ENCODE measurements around the gene SMTN. TPM values are rescaled to one million over a fixed set of nuclear protein-coding genes. Genes with fewer than 3 reads are reported as not detected.

The SMTN gene
- total and polyA plus RNA-seq, 9 of the 15 experiments (the other 6 are each of a cell fraction or from before 2014, with no cell fraction given) = 2.5 to 41.1 (median 16.1) TPM

- Histone ChIP-seq H3K36me3 (ENCODE audit: control insufficient read depth, insufficient read depth, low read length) (no peaks in the 10 kb centered on the region), H3K27me3 (ENCODE audit: control insufficient read depth in 2 of 2, insufficient read depth in 2 of 2, low read length in 2 of 2) (no peaks in the 10 kb centered on the region), H3K9ac (ENCODE audit: insufficient read depth in 1 of 2, low read depth in 2 of 2, low read length in 2 of 2) (peak overlapping the region in 1 of 2 experiments; percentile 52; a peak in 1 of 4 replicates), H3K9me3 (replicated peaks; ENCODE audit: control insufficient read depth, insufficient read depth, low read depth, low read length) (no peaks in the 10 kb centered on the region), H3K4me3 (no peak overlapping the region), H3K9me1 (ENCODE audit: control insufficient read depth, insufficient read depth, low read length) (no peaks in the 10 kb centered on the region), H3K4me2 (ENCODE audit: insufficient read depth, low read length) (no peak overlapping the region; the same call in 1 of the 2 replicates), H3K79me2 (ENCODE audit: control insufficient read depth, insufficient read depth, low read length) (no peaks in the 10 kb centered on the region), H3K27ac (ENCODE audit: extremely low read depth, low read depth, low read length) (no peak overlapping the region), H3K4me1 (replicated peaks in 1 of 2; ENCODE audit: control insufficient read depth in 2 of 2, insufficient read depth in 2 of 2, low read length in 2 of 2) (peaks cover 10 to 11% of the 10 kb centered on the region in 2 experiments; a peak in 3 of 5 replicates), H4K20me1 (replicated peaks; ENCODE audit: control insufficient read depth, insufficient read depth, low read length) (no peaks in the 10 kb centered on the region), H2AFZ (ENCODE audit: low read depth, low read length) (0 out of 2 replicates have a peak overlapping the region, but pooled peaks have one; percentile 45)
- no peak for ATAC-seq
- no peak for DNase-seq (ENCODE audit: extremely low read depth in 1 of 4, low spot score in 3 of 4)
- in situ Hi-C loops (cut with MboI) (no loop called here), intact Hi-C loops (cut with micrococcal nuclease) (no loop called here)
- CTCF ChIA-PET (ENCODE audit: low intra/inter-chr PET ratio) = no interaction called here
- no TSS peak for BruUV-seq (replicated peaks)
- 36% methylated on average over 6 of the region's 13 CpGs for WGBS (ENCODE audit: insufficient coverage, low coverage, missing lambda C conversion rate)
- POLR2A ChIA-PET = interaction anchor here (0.7 to 1.6 kb wide), 3 partner anchors 8 to 94 kb away, joined by 3 to 7 read pairs (median 3); no protein-coding TSS in a partner anchor
- FAIRE-seq = no peak
- TF ChIP-seq NRF1 (conservative IDR thresholded peaks at IDR 0.05 in 1 of 2, IDR thresholded peaks at IDR 0.05 in 1 of 2) (no peak), ATF3 (IDR thresholded peaks at IDR 0.05) (peak; percentile 80), ATF3 (CRISPR knock-in tag; conservative IDR thresholded peaks at IDR 0.05) (no peak), ZBTB17 (CRISPR knock-in tag; IDR thresholded peaks at IDR 0.05) (no peak), ADNP (tag; IDR thresholded peaks at IDR 0.05) (peak; percentile 53; the same call in 1 of the 2 replicates), CCAR2 (IDR thresholded peaks at IDR 0.05; ENCODE audit: low read depth, low read length) (no peak), GABPB1 (CRISPR knock-in tag; IDR thresholded peaks at IDR 0.05) (no peak), ZNF324 (CRISPR knock-in tag; IDR thresholded peaks at IDR 0.05) (no peak), KDM1A (IDR thresholded peaks at IDR 0.05) (peak in 1 of 2 experiments; percentile 23; a peak in 1 of 4 replicates), MCM3 (IDR thresholded peaks at IDR 0.05) (no peak), ZNF436 (CRISPR knock-in tag; IDR thresholded peaks at IDR 0.05) (no peak), ZC3H8 (IDR thresholded peaks at IDR 0.05) (no peak), NCOA4 (IDR thresholded peaks at IDR 0.05; ENCODE audit: partially characterized antibody) (no peak), NFIC (IDR thresholded peaks at IDR 0.05) (0 out of 2 replicates have a peak, but pooled peaks have one; percentile 16), CREM (IDR thresholded peaks at IDR 0.05; ENCODE audit: low read depth) (peak; percentile 59), YY1 (IDR thresholded peaks at IDR 0.05; ENCODE audit: borderline replicate concordance in 1 of 3, control insufficient read depth in 1 of 3, extremely low read depth in 1 of 3, insufficient read depth in 3 of 3, insufficient read length in 1 of 3, insufficient replicate concordance in 2 of 3, low read depth in 1 of 3, low read length in 2 of 3) (no peak), CBX8 (IDR thresholded peaks at IDR 0.05; ENCODE audit: borderline replicate concordance, extremely low read depth, low read depth, low read length, poor library complexity, severe bottlenecking) (no peak), PRMT5 (CRISPR knock-in tag; IDR thresholded peaks at IDR 0.05) (no peak), IFI16 (CRISPR knock-in tag; IDR thresholded peaks at IDR 0.05) (no peak), ZEB2 (IDR thresholded peaks at IDR 0.05) (no peak)
- TF ChIP-seq, protein P1, sequence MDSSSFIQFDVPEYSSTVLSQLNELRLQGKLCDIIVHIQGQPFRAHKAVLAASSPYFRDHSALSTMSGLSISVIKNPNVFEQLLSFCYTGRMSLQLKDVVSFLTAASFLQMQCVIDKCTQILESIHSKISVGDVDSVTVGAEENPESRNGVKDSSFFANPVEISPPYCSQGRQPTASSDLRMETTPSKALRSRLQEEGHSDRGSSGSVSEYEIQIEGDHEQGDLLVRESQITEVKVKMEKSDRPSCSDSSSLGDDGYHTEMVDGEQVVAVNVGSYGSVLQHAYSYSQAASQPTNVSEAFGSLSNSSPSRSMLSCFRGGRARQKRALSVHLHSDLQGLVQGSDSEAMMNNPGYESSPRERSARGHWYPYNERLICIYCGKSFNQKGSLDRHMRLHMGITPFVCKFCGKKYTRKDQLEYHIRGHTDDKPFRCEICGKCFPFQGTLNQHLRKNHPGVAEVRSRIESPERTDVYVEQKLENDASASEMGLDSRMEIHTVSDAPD (CRISPR knock-in tag; IDR thresholded peaks at IDR 0.05) = no peak
These were observed 25.4 kb upstream of the SMTN start for GRCh38 chr22:31055635-31056159.

All from K562 (cell line).